ENCODE data around the gene UBE2F.

- no peak for TF ChIP-seq POLR2A (IDR thresholded peaks at IDR 0.05; ENCODE audit: low read depth, low read length)
- TF ChIP-seq POLR2AphosphoS5 (IDR thresholded peaks at IDR 0.05; ENCODE audit: low read depth, low read length) = no peak
- TF ChIP-seq SPI1 (IDR thresholded peaks at IDR 0.05; ENCODE audit: low read depth, low read length) = no peak
Measured at GRCh38 chr2:237924164-237924534, 42.7 kb upstream of the UBE2F start.
